Esophagus muscularis mucosa (tissue), 3 donors: ENCODE measurements around the gene ZMIZ1.

ENCODE experiments used
- CTCF ChIP-seq, 3 experiments: fragments of 200-600 bp in 2 of 3; fragments of 450-650 bp in 1 of 3; sonication (generic) in 2 of 3; IDR thresholded peaks; one replicate each; pipeline ENCODE4 v1.5.1; 2017 to 2019; ENCODE audit warnings: antibody characterized with exemption in 3 of 3, mild to moderate bottlenecking in 2 of 3, moderate library complexity in 1 of 3
- POLR2A ChIP-seq: fragments of 450-650 bp; IDR thresholded peaks from one replicate; pipeline ENCODE4 v1.6.1; 2017; ENCODE audit warnings: antibody characterized with exemption, moderate library complexity, mild to moderate bottlenecking, low read depth

DNA sequence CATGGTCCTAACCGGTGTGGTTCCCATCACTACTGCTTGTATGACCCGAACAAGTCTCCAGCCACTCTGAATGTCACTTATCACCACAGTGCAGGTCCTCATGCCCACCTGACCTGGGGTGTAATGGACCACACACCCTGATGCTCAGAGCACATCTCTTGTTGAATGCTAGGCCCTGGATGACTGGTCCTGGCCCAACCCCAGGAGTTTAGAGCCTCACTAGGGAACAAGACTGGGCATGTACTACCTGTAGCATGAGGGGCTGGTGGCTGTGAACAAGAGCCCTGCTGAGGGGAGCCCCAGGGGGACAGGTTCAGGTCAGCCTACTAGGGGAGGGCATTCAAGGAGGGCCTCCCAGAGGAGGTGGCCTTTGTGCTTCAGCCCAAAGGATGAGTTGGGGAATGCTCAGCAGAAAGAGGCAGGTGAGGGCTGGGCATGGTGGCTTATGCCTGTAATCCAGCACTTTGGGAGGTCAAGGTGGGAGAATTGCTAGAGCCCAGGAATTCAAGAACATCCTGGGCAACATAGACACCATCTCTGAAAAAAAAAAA lies 31.2 kb downstream of the ZMIZ1 start:
- no peak for TF ChIP-seq CTCF (IDR thresholded peaks at IDR 0.05)
- no peak for TF ChIP-seq POLR2A
